GM06990 (cell line): ENCODE measurements around the gene MGLL.

Experiments used
- DNase-seq: peaks from one replicate; pipeline ENCODE4 v3.0.0-alpha.2; 2011; ENCODE audit not compliant: insufficient read length; ENCODE audit errors: extremely low read depth
- H3K27me3 ChIP-seq: replicated peaks from 2 replicates; pipeline ENCODE4 v1.6.0; 2011; ENCODE audit warnings: low read length; ENCODE audit not compliant: control insufficient read depth, insufficient read depth
- H3K36me3 ChIP-seq: 2 replicates; pipeline ENCODE4 v1.5.1; 2011; ENCODE audit warnings: low read length; ENCODE audit not compliant: control insufficient read depth, insufficient read depth
- H3K4me3 ChIP-seq: replicated peaks from 2 replicates; pipeline ENCODE4 v1.5.1; 2011; ENCODE audit warnings: low read depth, mild to moderate bottlenecking, control low read depth, low read length
- TF ChIP-seq, protein P1 (sequence below): IDR thresholded peaks from 2 replicates; pipeline ENCODE4 v1.5.1; 2011; ENCODE audit warnings: low read length, control low read depth, mild to moderate bottlenecking, inconsistent platforms; ENCODE audit not compliant: insufficient read depth, poor library complexity, severe bottlenecking

MGLL gene

DNA sequence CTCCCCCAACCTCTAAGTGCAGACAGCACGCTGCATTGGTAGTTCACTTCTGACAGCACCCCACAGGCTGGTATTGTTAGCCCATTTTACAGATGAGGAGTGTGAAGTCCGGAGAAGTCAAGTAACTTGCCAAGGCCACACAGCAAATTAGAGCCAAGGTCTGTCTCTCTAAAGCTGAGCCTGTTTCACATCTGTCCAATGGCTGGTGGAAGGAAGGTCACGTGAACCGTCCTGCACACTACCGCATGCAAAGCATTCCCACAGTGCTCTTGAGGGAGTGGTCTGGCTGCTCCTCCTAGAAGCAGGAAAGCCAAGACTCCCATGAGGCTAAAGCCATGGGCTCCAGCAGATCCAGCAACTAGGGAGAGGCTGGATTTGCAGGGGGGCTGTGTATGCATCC lies 50.0 kb downstream of the MGLL start:
- peaks cover 7% of the 10 kb centered on the region; the same call in 1 of the 2 replicates for H3K36me3 ChIP-seq
- TF ChIP-seq, protein P1, sequence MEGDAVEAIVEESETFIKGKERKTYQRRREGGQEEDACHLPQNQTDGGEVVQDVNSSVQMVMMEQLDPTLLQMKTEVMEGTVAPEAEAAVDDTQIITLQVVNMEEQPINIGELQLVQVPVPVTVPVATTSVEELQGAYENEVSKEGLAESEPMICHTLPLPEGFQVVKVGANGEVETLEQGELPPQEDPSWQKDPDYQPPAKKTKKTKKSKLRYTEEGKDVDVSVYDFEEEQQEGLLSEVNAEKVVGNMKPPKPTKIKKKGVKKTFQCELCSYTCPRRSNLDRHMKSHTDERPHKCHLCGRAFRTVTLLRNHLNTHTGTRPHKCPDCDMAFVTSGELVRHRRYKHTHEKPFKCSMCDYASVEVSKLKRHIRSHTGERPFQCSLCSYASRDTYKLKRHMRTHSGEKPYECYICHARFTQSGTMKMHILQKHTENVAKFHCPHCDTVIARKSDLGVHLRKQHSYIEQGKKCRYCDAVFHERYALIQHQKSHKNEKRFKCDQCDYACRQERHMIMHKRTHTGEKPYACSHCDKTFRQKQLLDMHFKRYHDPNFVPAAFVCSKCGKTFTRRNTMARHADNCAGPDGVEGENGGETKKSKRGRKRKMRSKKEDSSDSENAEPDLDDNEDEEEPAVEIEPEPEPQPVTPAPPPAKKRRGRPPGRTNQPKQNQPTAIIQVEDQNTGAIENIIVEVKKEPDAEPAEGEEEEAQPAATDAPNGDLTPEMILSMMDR: no peak
- no peak overlapping the region for H3K4me3 ChIP-seq
- H3K27me3 ChIP-seq: no peaks in the 10 kb centered on the region
- no peak for DNase-seq

GRCh38 chr3:127771746-127772145 lies 50.6 kb downstream of the MGLL start:
- H3K36me3 ChIP-seq: peaks cover 7% of the 10 kb centered on the region; the same call in 1 of the 2 replicates
- no peaks in the 10 kb centered on the region for H3K27me3 ChIP-seq
- no peak overlapping the region for H3K4me3 ChIP-seq
- TF ChIP-seq, protein P1: no peak
- DNase-seq: no peak

- peaks cover 6% of the 10 kb centered on the region; the same call in 1 of the 2 replicates for H3K36me3 ChIP-seq
- DNase-seq: no peak
- TF ChIP-seq, protein P1: no peak
- H3K4me3 ChIP-seq: no peak overlapping the region
- no peaks in the 10 kb centered on the region for H3K27me3 ChIP-seq
These were observed 51.5 kb downstream of the MGLL start for GRCh38 chr3:127770671-127771355.

- Histone ChIP-seq H3K27me3 (no peaks in the 10 kb centered on the region), H3K36me3 (peaks cover 6% of the 10 kb centered on the region; the same call in 1 of the 2 replicates), H3K4me3 (no peak overlapping the region)
- TF ChIP-seq, protein P1: no peak
- DNase-seq: no peak
These were observed 52.8 kb downstream of the MGLL start for GRCh38 chr3:127769284-127770081.

DNA sequence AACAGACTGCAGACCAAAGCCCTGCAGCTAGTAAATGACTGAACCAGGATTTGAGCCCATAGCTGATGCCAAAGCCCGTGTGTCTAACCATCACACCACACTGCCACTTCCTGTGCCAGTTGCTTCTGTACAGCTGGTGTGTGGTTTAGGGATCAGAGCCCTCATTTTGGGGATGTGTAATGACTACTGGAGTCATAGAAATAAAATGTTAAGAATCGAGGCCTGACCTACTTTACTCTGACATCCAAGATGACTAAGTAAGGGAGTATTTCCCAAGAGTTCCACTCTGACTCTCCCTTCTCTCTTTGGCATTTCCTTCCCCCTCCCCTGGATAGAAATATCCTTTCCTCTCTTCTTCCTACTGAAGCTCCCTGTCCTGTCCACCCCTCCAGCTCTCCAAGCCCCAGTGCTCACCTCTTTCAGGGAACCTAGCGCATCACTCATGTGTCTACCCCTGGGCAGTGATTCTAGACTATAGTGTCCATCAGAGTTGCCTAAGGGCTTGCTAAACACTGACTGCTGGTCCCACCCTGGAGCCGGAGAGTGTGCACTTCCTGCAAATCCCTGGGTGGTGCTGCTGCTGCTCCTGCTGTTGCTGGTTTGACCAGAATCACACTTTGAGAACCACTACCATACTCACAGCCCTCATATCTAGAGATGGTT lies 53.8 kb downstream of the MGLL start:
- TF ChIP-seq, protein P1: no peak
- Histone ChIP-seq H3K36me3 (peaks cover 2% of the 10 kb centered on the region; the same call in 1 of the 2 replicates), H3K4me3 (no peak overlapping the region), H3K27me3 (no peaks in the 10 kb centered on the region)
- DNase-seq: no peak
